ENCODE results near the gene SLC6A6.

The SLC6A6 gene

GRCh38 chr3:14464521-14464920, 62.1 kb downstream of the SLC6A6 start:
- no peak overlapping the region for H3K4me3 ChIP-seq (ENCODE audit: insufficient read length, low read depth)
- H3K9me3 ChIP-seq (ENCODE audit: insufficient read depth, low read length) = no peaks in the 10 kb centered on the region
- H3K4me1 ChIP-seq (ENCODE audit: insufficient read depth, insufficient read length) = peaks cover 33% of the 10 kb centered on the region
- no peaks in the 10 kb centered on the region for H3K27me3 ChIP-seq (ENCODE audit: insufficient read depth, insufficient read length)
- DNase-seq (ENCODE audit: low read depth, low spot score) = no peak
- H3K36me3 ChIP-seq (ENCODE audit: insufficient read depth, insufficient read length, low read length) = peaks cover 94% of the 10 kb centered on the region
- TF ChIP-seq YY1 (IDR thresholded peaks at IDR 0.05; ENCODE audit: insufficient read depth, insufficient read length) (no peak), SUZ12 (IDR thresholded peaks at IDR 0.05; ENCODE audit: extremely low read depth, insufficient read depth, insufficient read length) (no peak), ZNF274 (IDR thresholded peaks at IDR 0.05; ENCODE audit: low read depth, low read length) (no peak)
- no peak overlapping the region for H3K9ac ChIP-seq (ENCODE audit: insufficient read length, low read depth)

- Histone ChIP-seq H3K36me3 (ENCODE audit: insufficient read depth, insufficient read length, low read length) (peaks cover 93% of the 10 kb centered on the region), H3K9me3 (ENCODE audit: insufficient read depth, low read length) (no peaks in the 10 kb centered on the region), H3K4me3 (ENCODE audit: insufficient read length, low read depth) (no peak overlapping the region), H3K4me1 (ENCODE audit: insufficient read depth, insufficient read length) (peaks cover 30% of the 10 kb centered on the region), H3K9ac (ENCODE audit: insufficient read length, low read depth) (no peak overlapping the region), H3K27me3 (ENCODE audit: insufficient read depth, insufficient read length) (no peaks in the 10 kb centered on the region)
- no peak for DNase-seq (ENCODE audit: low read depth, low spot score)
- TF ChIP-seq SUZ12 (IDR thresholded peaks at IDR 0.05; ENCODE audit: extremely low read depth, insufficient read depth, insufficient read length) = no peak
- TF ChIP-seq YY1 (IDR thresholded peaks at IDR 0.05; ENCODE audit: insufficient read depth, insufficient read length) = no peak
- TF ChIP-seq ZNF274 (IDR thresholded peaks at IDR 0.05; ENCODE audit: low read depth, low read length) = no peak
Measured at GRCh38 chr3:14465425-14465824, 63.0 kb downstream of the SLC6A6 start.

- Histone ChIP-seq H3K9ac (ENCODE audit: insufficient read length, low read depth) (no peak overlapping the region), H3K4me1 (ENCODE audit: insufficient read depth, insufficient read length) (peaks cover 24% of the 10 kb centered on the region), H3K9me3 (ENCODE audit: insufficient read depth, low read length) (no peaks in the 10 kb centered on the region), H3K36me3 (ENCODE audit: insufficient read depth, insufficient read length, low read length) (peaks cover 92% of the 10 kb centered on the region), H3K4me3 (ENCODE audit: insufficient read length, low read depth) (no peak overlapping the region), H3K27me3 (ENCODE audit: insufficient read depth, insufficient read length) (no peaks in the 10 kb centered on the region)
- no peak for DNase-seq (ENCODE audit: low read depth, low spot score)
- TF ChIP-seq ZNF274 (IDR thresholded peaks at IDR 0.05; ENCODE audit: low read depth, low read length) (no peak), SUZ12 (IDR thresholded peaks at IDR 0.05; ENCODE audit: extremely low read depth, insufficient read depth, insufficient read length) (no peak), YY1 (IDR thresholded peaks at IDR 0.05; ENCODE audit: insufficient read depth, insufficient read length) (no peak)
Measured at GRCh38 chr3:14466179-14466903, 63.9 kb downstream of the SLC6A6 start.

GRCh38 chr3:14467814-14468620, 65.6 kb downstream of the SLC6A6 start:
- peaks cover 89% of the 10 kb centered on the region for H3K36me3 ChIP-seq (ENCODE audit: insufficient read depth, insufficient read length, low read length)
- TF ChIP-seq YY1 (IDR thresholded peaks at IDR 0.05; ENCODE audit: insufficient read depth, insufficient read length) (no peak), ZNF274 (IDR thresholded peaks at IDR 0.05; ENCODE audit: low read depth, low read length) (no peak), SUZ12 (IDR thresholded peaks at IDR 0.05; ENCODE audit: extremely low read depth, insufficient read depth, insufficient read length) (no peak)

GRCh38 chr3:14468621-14468981, 66.2 kb downstream of the SLC6A6 start:
- no peaks in the 10 kb centered on the region for H3K9me3 ChIP-seq (ENCODE audit: insufficient read depth, low read length)
- H3K36me3 ChIP-seq (ENCODE audit: insufficient read depth, insufficient read length, low read length) = peaks cover 91% of the 10 kb centered on the region
- no peak for TF ChIP-seq SUZ12 (IDR thresholded peaks at IDR 0.05; ENCODE audit: extremely low read depth, insufficient read depth, insufficient read length)
- TF ChIP-seq YY1 (IDR thresholded peaks at IDR 0.05; ENCODE audit: insufficient read depth, insufficient read length) = no peak
- no peak for TF ChIP-seq ZNF274 (IDR thresholded peaks at IDR 0.05; ENCODE audit: low read depth, low read length)
- no peaks in the 10 kb centered on the region for H3K27me3 ChIP-seq (ENCODE audit: insufficient read depth, insufficient read length)
- H3K4me1 ChIP-seq (ENCODE audit: insufficient read depth, insufficient read length) = peaks cover 30% of the 10 kb centered on the region
- no peak overlapping the region for H3K9ac ChIP-seq (ENCODE audit: insufficient read length, low read depth)
- no peak overlapping the region for H3K4me3 ChIP-seq (ENCODE audit: insufficient read length, low read depth)
- DNase-seq (ENCODE audit: low read depth, low spot score) = no peak

More at GRCh38 chr3:14467814-14468620, 65.6 kb downstream of the SLC6A6 start:
- H3K9me3 ChIP-seq (ENCODE audit: insufficient read depth, low read length) = no peaks in the 10 kb centered on the region
- no peak for DNase-seq (ENCODE audit: low read depth, low spot score)
- no peak overlapping the region for H3K4me3 ChIP-seq (ENCODE audit: insufficient read length, low read depth)
- no peaks in the 10 kb centered on the region for H3K27me3 ChIP-seq (ENCODE audit: insufficient read depth, insufficient read length)
- peaks cover 26% of the 10 kb centered on the region for H3K4me1 ChIP-seq (ENCODE audit: insufficient read depth, insufficient read length)
- no peak overlapping the region for H3K9ac ChIP-seq (ENCODE audit: insufficient read length, low read depth)

- Histone ChIP-seq H3K36me3 (ENCODE audit: insufficient read depth, insufficient read length, low read length) (peaks cover 89% of the 10 kb centered on the region), H3K4me1 (ENCODE audit: insufficient read depth, insufficient read length) (peaks cover 35% of the 10 kb centered on the region), H3K9ac (ENCODE audit: insufficient read length, low read depth) (no peak overlapping the region), H3K4me3 (ENCODE audit: insufficient read length, low read depth) (no peak overlapping the region), H3K9me3 (ENCODE audit: insufficient read depth, low read length) (no peaks in the 10 kb centered on the region), H3K27me3 (ENCODE audit: insufficient read depth, insufficient read length) (no peaks in the 10 kb centered on the region)
- TF ChIP-seq YY1 (IDR thresholded peaks at IDR 0.05; ENCODE audit: insufficient read depth, insufficient read length) = no peak
- no peak for TF ChIP-seq SUZ12 (IDR thresholded peaks at IDR 0.05; ENCODE audit: extremely low read depth, insufficient read depth, insufficient read length)
- TF ChIP-seq ZNF274 (IDR thresholded peaks at IDR 0.05; ENCODE audit: low read depth, low read length) = no peak
- no peak for DNase-seq (ENCODE audit: low read depth, low spot score)
Measured at GRCh38 chr3:14470461-14470860, 68.1 kb downstream of the SLC6A6 start.

GRCh38 chr3:14471016-14471415, 68.6 kb downstream of the SLC6A6 start:
- H3K9ac ChIP-seq (ENCODE audit: insufficient read length, low read depth) = no peak overlapping the region
- no peak for DNase-seq (ENCODE audit: low read depth, low spot score)
- H3K27me3 ChIP-seq (ENCODE audit: insufficient read depth, insufficient read length) = no peaks in the 10 kb centered on the region
- no peak overlapping the region for H3K4me3 ChIP-seq (ENCODE audit: insufficient read length, low read depth)
- H3K36me3 ChIP-seq (ENCODE audit: insufficient read depth, insufficient read length, low read length) = peaks cover 90% of the 10 kb centered on the region
- H3K4me1 ChIP-seq (ENCODE audit: insufficient read depth, insufficient read length) = peaks cover 35% of the 10 kb centered on the region
- no peaks in the 10 kb centered on the region for H3K9me3 ChIP-seq (ENCODE audit: insufficient read depth, low read length)
- no peak for TF ChIP-seq SUZ12 (IDR thresholded peaks at IDR 0.05; ENCODE audit: extremely low read depth, insufficient read depth, insufficient read length)
- TF ChIP-seq YY1 (IDR thresholded peaks at IDR 0.05; ENCODE audit: insufficient read depth, insufficient read length) = no peak
- TF ChIP-seq ZNF274 (IDR thresholded peaks at IDR 0.05; ENCODE audit: low read depth, low read length) = no peak
